Body of pancreas (tissue), 4 donors: Measurements from ENCODE around the gene CSTF1.

Source experiments
- CTCF ChIP-seq, 7 experiments: fragments of 450-650 bp in 4 of 7; fragments of 200-600 bp in 3 of 7; sonication (generic) in 3 of 7; IDR thresholded peaks; one replicate each; pipeline ENCODE4 v1.5.1; 2016 to 2019; ENCODE audit warnings: antibody characterized with exemption in 7 of 7
- POLR2A ChIP-seq, 3 donors: fragments of 450-650 bp; IDR thresholded peaks; one replicate each; pipeline ENCODE4 v1.6.1; 2016; ENCODE audit warnings: antibody characterized with exemption in 3 of 3, mild to moderate bottlenecking in 2 of 3

DNA sequence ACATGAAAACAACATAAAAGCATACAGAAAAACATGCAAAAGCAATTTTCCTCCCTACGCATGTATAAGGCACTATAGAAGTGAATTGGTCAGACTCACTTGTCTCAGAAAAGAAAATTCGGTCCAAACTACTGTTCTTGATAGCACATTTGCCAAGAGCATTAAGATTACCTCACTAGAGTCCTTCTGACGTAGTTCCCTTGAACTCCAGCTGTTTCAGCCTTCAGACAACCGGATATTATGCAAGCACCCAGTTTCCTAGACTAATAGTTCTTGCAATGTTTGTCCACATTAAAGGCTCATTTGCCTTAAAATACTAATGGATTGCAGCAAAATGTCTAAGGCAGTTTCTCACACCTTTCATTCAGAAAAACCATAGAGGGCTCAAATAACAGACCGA lies 17.1 kb downstream of the CSTF1 start:
- TF ChIP-seq CTCF (IDR thresholded peaks at IDR 0.05) (no peak), POLR2A (IDR thresholded peaks at IDR 0.05) (no peak)
